Nephron progenitor cell (in vitro differentiated cells): Measurements from ENCODE around the gene RSU1.

Source experiments
- DNase-seq: peaks from one replicate; pipeline ENCODE4 v3.0.0; 2021
- H3K27ac Mint-ChIP-seq: 2 replicates; pipeline ENCODE4 v1.8.0; 2021; ENCODE audit warnings: mild to moderate bottlenecking, moderate library complexity, mixed read lengths
- H3K27me3 Mint-ChIP-seq: 2 replicates; pipeline ENCODE4 v1.8.0; 2021; ENCODE audit warnings: mild to moderate bottlenecking, low read depth, mixed read lengths; ENCODE audit not compliant: poor library complexity
- H3K36me3 Mint-ChIP-seq: 2 replicates; pipeline ENCODE4 v1.8.0; 2021; ENCODE audit warnings: low read depth, mixed read lengths
- H3K4me1 Mint-ChIP-seq: 2 replicates; pipeline ENCODE4 v1.8.0; 2021; ENCODE audit warnings: mixed read lengths
- H3K4me3 Mint-ChIP-seq: 2 replicates; pipeline ENCODE4 v1.8.0; 2021; ENCODE audit warnings: mild to moderate bottlenecking, moderate library complexity, mixed read lengths
- H3K9me3 Mint-ChIP-seq: 2 replicates; pipeline ENCODE4 v1.8.0; 2021; ENCODE audit warnings: mild to moderate bottlenecking, moderate library complexity, mixed read lengths
- CTCF ChIP-seq: fragments of 200-600 bp; sonication (generic); IDR thresholded peaks from 2 replicates; pipeline ENCODE4 v1.5.0; 2021; ENCODE audit warnings: antibody characterized with exemption

The RSU1 gene

GRCh38 chr10:16820421-16820820, 3.2 kb upstream of the RSU1 start:
- Mint-ChIP-seq H3K9me3 (peaks cover 27% of the 10 kb centered on the region), H3K27me3 (peaks cover 12% of the 10 kb centered on the region), H3K36me3 (peaks cover 17% of the 10 kb centered on the region), H3K27ac (no peak overlapping the region), H3K4me3 (no peak overlapping the region), H3K4me1 (peaks cover 19% of the 10 kb centered on the region)
- TF ChIP-seq CTCF, result no peak
- no peak for DNase-seq

GRCh38 chr10:16820018-16820417, 2.8 kb upstream of the RSU1 start:
- peaks cover 17% of the 10 kb centered on the region for H3K36me3 Mint-ChIP-seq
- H3K9me3 Mint-ChIP-seq, result peaks cover 27% of the 10 kb centered on the region
- H3K4me3 Mint-ChIP-seq, result no peak overlapping the region
- peaks cover 23% of the 10 kb centered on the region for H3K4me1 Mint-ChIP-seq
- H3K27ac Mint-ChIP-seq, result no peak overlapping the region
- no peak for TF ChIP-seq CTCF
- no peak for DNase-seq
- peaks cover 12% of the 10 kb centered on the region for H3K27me3 Mint-ChIP-seq

GRCh38 chr10:16819436-16819835, 2.2 kb upstream of the RSU1 start:
- H3K27ac Mint-ChIP-seq, result no peak overlapping the region
- H3K4me1 Mint-ChIP-seq, result peaks cover 25% of the 10 kb centered on the region
- peaks cover 27% of the 10 kb centered on the region for H3K9me3 Mint-ChIP-seq
- no peak for DNase-seq
- H3K36me3 Mint-ChIP-seq, result peaks cover 17% of the 10 kb centered on the region
- peak overlapping the region; percentile 37 for H3K4me3 Mint-ChIP-seq
- TF ChIP-seq CTCF, result no peak
- peaks cover 12% of the 10 kb centered on the region for H3K27me3 Mint-ChIP-seq

- peaks cover 12% of the 10 kb centered on the region for H3K27me3 Mint-ChIP-seq
- no peak overlapping the region for H3K27ac Mint-ChIP-seq
- peaks cover 27% of the 10 kb centered on the region for H3K9me3 Mint-ChIP-seq
- DNase-seq, result no peak
- H3K4me1 Mint-ChIP-seq, result peaks cover 25% of the 10 kb centered on the region
- H3K36me3 Mint-ChIP-seq, result peaks cover 17% of the 10 kb centered on the region
- H3K4me3 Mint-ChIP-seq, result no peak overlapping the region
- no peak for TF ChIP-seq CTCF
Measured at GRCh38 chr10:16819026-16819425, 1.8 kb upstream of the RSU1 start.

- peaks cover 12% of the 10 kb centered on the region for H3K27me3 Mint-ChIP-seq
- H3K4me1 Mint-ChIP-seq, result peaks cover 28% of the 10 kb centered on the region
- H3K36me3 Mint-ChIP-seq, result peaks cover 6% of the 10 kb centered on the region
- no peak for TF ChIP-seq CTCF
- DNase-seq, result no peak
- H3K4me3 Mint-ChIP-seq, result peak overlapping the region; percentile 96
- H3K27ac Mint-ChIP-seq, result peak overlapping the region; percentile 78
- H3K9me3 Mint-ChIP-seq, result peaks cover 7% of the 10 kb centered on the region
Measured at GRCh38 chr10:16816830-16817124, 447 bp downstream of the RSU1 start.

- Mint-ChIP-seq H3K27ac (no peak overlapping the region), H3K9me3 (peaks cover 3% of the 10 kb centered on the region), H3K4me1 (peaks cover 31% of the 10 kb centered on the region), H3K36me3 (peaks cover 5% of the 10 kb centered on the region), H3K27me3 (peaks cover 12% of the 10 kb centered on the region), H3K4me3 (peak overlapping the region; percentile 96)
- no peak for TF ChIP-seq CTCF
- DNase-seq, result no peak
Measured at GRCh38 chr10:16816171-16816570, 1.1 kb downstream of the RSU1 start.
